VCaP (cell line): ENCODE results near the gene PAF1.

Experiments used
- H3K27ac ChIP-seq: fragments of 450-650 bp; 2 replicates; pipeline ENCODE4 v1.5.1; 2017
- CTCF ChIP-seq: fragments of 450-650 bp; conservative IDR thresholded peaks from 2 replicates; pipeline ENCODE4 v1.5.1; 2017; ENCODE audit warnings: mild to moderate bottlenecking, moderate library complexity

Gene PAF1

GRCh38 chr19:39407410-39407659 lies 16.4 kb upstream of the PAF1 start:
- H3K27ac ChIP-seq = peak overlapping the region; percentile 96
- no peak for TF ChIP-seq CTCF

GRCh38 chr19:39406656-39407409 lies 15.9 kb upstream of the PAF1 start, which contains the start of gene ZFP36:
ZFP36 (plus strand) TSS chr19:39406847; CDS start chr19:39406905, 58 bp downstream.
- H3K27ac ChIP-seq = peak within 1 kb of the TSS; percentile 96
- no peak for TF ChIP-seq CTCF

GRCh38 chr19:39405958-39406655 lies 15.2 kb upstream of the PAF1 start:
- no peak for TF ChIP-seq CTCF
- peak overlapping the region; percentile 96 for H3K27ac ChIP-seq

GRCh38 chr19:39405261-39405957 lies 14.5 kb upstream of the PAF1 start:
- peak overlapping the region; percentile 96 for H3K27ac ChIP-seq

GRCh38 chr19:39403331-39404312 lies 12.7 kb upstream of the PAF1 start:
- TF ChIP-seq CTCF = no peak
- H3K27ac ChIP-seq = peak overlapping the region; percentile 99

More at GRCh38 chr19:39405261-39405957, 14.5 kb upstream of the PAF1 start:
- TF ChIP-seq CTCF = no peak

- peak overlapping the region; percentile 99 for H3K27ac ChIP-seq
Measured at GRCh38 chr19:39402346-39403300, 11.7 kb upstream of the PAF1 start.

More at GRCh38 chr19:39402346-39403300, 11.7 kb upstream of the PAF1 start:
- TF ChIP-seq CTCF = no peak
